ENCODE measurements around the gene CRELD2.

Gene CRELD2

DNA sequence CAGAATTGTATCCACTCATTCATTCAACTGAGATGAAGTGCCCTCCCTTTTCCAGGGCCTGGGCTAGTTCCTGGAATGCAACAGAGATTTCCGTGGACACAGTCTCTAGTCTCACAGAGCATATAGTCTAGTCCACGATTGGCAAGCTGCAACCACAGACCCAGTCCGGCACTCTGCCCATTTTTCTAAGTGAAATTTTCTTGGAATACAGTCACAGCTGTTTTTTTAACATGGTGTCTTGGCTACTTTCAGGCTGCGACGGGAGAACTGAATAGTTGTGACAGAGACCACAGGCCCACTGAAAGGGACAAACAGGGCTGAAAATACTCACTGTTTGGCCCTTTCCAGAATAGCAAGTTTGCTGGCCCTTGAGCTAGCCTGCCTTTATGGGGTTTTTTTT is 29.4 kb upstream of the CRELD2 start:
- DNase-seq, result no peak

DNA sequence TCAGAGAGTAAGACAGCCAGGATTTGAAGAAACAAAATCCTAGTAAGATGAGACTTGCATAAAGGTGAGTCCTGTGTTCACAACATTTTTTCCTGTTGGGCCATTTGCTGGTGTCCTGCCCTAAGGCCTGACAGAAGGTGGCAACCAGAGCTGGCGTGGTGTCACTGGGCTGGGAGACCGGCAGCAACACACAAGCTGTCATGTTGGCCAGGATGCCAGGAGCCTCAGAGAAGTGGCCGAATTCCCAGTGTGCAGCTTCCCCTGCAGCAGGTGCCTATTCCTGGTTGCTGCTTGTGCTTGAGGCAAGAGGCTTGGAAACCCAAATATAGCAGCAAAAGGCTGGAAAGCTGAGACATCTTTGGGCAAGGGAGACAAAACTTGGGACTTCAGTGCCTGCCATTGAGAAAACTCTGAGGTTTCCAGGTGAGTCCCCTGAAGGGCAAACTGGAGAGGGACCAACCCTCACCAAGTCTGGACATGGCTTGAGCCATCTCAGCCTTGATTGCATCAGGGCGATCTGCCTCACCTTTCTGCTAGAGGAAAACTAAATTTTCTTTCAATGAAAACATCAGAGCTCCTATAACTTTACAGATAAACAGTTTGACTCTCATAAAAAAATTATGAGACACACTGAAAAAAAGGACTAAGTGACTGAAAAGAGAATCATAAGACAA is 26.1 kb upstream of the CRELD2 start:
- DNase-seq, result no peak

DNA sequence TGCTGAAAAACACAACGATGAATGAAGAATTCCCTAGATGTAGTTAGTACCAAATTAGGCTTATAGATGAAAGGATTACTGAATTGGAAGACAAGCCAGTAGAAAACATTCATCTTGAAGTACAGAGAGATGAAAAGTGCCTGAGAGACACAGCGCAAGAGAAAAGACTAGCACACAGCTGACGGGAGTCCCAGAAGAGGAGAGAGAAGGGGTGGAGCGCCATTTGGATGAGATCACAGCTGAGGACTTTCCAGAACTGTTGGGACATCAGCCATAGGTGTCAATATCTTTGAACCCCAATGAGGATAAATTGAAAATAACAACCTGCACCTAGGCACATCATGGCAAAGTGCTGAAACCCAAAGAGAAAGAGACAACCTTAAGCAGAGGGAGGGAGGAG is 25.4 kb upstream of the CRELD2 start:
- no peak for DNase-seq

DNA sequence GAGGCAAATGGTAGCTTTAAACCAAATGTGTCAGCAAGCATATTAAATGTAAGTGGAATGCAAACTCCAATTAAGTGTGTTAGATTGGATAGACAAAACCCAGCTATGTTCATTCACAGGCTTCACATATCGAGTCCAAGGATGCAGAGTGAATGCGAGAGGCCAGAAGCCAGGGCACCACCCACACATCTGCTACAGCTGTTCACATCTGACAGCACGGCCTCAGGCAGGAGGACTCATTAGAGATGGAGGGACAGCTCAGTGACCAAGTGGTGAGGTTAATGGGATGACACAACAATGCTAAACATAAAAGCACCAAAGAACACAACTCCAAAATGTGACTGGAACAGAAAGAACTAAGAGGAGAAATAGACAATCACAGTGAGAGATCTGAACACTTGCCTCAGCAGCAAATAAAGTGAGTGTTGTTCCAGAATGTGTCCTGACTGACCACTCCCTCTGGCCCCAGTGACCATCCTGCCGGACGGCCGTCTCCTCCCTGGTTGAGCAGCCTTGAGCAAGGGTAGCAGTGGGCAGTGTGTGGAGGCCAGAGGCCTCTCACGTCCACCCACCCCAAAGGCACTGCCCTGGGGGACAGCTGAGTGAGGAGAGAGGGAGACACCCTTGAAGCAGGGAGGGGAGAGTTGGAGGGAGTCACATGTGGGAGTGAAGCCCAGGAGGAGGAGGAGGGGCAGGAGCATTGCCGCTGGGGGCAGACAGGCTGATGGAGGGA is 23.9 kb upstream of the CRELD2 start:
- no peak for DNase-seq

DNA sequence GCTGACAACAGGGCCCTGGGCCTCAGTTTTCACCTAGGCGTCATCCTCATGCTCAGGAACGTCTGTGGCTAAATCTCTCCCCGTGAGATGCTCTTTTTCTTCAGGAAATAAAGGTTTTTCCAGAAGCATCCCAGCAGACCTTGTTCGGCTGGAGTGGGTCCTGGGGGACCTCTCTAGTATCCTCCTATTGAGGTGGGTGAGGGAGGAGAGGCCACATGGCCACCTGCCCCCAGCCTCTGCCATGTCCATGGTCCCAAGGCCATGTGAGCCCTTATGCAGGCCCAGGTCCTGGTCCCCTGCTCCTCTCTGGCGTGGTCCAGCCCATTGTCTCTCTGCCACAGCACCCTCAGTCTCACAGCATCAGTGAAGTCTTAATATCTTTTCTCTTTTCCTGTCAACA is 22.2 kb upstream of the CRELD2 start:
- DNase-seq, result no peak

DNA sequence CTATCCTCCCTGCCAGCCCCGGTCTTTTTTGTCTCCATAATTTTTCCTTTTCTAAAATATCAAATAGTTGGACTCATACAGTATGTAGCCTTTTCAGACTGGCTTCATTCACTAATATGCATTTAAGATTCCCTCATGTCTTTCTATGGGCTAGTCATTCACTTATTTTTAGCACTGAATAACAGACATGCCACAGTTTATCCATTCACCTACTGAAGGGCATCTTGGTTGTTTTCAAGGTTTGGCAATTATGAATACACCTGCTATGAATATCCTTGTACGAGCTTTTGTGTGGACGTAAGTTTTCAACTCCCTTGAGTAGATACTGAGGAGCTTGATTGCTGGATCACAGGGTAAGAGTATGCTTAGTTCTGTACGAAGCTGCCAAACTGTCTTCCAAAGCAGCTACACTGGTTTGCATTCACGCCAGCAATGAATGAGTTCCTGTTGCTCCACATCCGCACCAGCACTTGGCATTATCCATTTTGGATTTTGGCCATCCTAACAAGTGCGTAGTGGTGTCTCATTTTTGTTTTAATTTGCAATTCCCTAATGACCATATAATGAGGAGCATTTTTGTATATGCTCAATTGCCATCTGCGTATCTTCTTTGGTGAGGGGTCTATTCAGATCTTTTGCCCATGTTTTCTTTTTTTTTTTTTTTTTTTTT is 21.3 kb upstream of the CRELD2 start:
- DNase-seq, result no peak

DNA sequence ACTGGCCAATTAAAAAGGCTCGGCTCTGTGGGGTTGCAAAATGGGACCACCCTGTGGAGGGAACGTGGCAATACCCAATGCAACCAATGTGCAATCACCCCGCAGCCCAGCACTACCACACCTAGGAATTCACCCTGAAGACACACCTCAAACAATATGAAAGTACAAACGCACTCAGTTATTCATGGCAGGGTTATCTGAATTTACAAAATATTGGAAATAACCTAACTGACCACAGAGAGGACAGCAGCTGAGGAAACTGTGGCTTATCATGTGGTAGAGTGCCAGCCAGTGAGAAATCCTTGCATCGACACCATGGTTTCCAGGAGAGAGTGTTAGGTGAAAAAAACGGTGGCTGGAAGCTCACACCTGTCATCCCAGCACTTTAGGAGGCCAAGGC is 18.9 kb upstream of the CRELD2 start:
- no peak for DNase-seq

DNA sequence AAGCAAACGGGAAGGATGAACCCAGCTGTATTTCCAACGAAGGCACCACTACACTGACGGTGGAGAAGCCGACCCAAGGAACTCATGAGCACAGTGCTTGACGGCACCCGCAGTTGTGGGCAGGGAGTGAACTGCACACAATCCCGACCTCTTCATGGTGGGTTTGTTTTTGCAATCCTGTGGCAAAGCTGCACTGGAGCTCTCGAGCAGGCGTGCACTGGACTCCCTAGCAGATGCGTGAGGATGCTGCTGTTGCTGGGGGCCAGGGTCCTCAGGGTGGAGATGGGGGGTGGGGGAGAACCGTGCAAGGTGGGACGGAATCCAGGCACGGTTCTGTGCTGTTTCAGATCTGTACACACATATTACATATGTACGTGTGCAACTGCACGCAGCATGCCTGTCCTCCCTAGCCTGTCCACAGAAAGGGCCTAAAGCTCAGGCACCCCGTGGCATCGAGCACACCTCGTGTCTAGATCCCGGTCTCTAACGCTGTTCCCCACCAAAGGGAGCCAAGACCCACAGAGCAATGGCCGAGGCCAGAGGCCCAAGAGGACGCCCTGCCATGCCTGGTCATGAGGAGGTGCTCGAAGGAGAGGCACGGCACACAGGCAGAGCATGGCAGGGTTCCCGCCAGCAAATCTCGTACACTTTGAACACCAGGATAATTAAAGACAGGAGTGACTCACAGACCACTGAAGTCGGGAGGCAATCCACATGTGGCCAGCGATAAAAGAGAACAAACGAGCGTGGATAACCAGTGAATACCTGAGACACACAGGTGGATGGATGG is 17.8 kb upstream of the CRELD2 start:
- DNase-seq, result no peak

DNA sequence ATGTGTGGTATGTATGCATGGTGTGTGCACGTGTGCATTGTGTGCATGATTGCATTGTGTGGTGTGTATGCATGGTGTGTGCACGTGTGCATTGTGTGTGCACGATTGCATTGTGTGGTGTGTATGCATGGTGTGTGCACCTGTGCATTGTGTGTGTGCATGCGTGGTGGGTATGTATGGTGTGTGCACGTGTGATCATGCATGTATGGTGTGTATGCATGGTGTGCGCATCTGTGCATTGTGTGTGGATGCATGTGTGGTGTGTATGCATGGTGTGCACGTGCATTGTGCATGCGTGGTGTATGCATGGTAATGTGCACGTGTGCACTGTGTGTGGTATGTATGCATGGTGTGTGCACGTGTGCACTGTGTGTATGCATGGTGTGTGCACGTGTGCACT is 17.0 kb upstream of the CRELD2 start:
- DNase-seq, result no peak

DNA sequence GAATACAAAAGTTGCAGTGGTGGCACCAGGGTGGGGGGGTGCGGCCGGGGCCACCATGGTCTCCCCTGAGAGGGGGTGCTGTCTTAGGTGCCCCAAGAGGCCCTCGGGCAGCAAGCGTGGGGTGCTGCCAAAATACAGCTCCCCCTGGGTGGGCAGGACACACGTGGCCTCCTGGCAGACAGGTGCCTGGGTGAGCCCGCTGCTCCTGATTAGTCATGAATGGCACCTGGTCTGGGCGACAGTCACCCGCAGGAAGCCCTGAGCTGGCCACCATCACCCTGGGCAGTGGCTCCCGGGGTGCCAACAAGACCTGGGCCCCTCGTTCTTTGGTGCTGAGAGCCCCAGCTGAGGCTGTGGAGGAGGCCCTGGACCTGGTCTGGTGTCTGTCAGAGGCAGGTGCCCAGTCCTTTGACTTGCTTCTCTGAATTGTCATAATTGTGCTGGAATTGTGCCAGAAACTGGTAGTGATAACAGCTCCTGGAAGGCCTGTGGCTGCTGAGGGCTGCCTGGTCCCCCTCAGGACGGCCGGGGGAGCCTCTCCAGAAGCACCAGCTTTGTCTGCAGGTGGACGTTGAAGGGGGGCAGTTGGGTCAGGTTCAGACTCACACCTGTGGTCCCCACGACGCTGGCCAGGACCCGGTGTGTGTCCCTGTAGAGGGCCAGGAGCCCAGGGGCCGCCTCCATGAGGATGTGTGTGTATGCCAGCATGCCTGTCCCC is 15.0 kb upstream of the CRELD2 start:
- no peak for DNase-seq

DNA sequence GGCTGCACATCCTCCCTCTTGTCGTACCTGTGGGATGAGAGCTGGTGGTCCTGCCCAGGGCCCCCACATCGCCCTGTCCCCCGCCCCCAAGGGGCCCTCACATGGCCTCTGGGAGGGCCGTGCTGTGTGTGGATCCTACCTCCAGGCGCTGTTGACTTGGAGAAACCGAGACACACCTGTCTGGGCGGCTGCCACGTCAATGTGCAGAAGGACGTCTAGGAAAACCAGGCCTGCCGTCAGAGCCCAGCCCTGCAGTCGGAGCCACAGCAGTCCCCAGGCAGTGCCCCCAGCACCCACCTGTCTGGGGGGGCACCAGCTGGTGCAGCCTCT is 14.4 kb upstream of the CRELD2 start:
- no peak for DNase-seq

DNA sequence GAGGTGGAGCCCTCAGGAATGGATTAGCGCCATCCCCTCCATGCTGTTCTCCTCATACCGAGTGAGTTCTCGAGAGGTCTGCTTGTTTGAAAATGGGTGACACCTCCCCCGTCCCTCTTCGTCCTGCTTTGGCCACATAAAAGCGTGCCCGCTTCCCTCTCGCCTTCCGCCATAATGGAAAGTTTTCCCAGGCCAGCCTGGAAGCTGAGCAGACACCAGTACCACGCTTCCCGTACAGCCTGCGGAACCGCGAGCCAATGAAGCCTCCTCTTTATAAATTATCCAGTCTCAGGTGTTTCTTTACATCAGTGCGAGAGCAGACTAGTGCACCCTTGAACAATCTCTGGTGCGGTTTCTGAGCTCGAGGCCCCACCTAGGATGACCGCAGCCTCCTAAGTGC is 13.0 kb upstream of the CRELD2 start:
- DNase-seq, result no peak

DNA sequence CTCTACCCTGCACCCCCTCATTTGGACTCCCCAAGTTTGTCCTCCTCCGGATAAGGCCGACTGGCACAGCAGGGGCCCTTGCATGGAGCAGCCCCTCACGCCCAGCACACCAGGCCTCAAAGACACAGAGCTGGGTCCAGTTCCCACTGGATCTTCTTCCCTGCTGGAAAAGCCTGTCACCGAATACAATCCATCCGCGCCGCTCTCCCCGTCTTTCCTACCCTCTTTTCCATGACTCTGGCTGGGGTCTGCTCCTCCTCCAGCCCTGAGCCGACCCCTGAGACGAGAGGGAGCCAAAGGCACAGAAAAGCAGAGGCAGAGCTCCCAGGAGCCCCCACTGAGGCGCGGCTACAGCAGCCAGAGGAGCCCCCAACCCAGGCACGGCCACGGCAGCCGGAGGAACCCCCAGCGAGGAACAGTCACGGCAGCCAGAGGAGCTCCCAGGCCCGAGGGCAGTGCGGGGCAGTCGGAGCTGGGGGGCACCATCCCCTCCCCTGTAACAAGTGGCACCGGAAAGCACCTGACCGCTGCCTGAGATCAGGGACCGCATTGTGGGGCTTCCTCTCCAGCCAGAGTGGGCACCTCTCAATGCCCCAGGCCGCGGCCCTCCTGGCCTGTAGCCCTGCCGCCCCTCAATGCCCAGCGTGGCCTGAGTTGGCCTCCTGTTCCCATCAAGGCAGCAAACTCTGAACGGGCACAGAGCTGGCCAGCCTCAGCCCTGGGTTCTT is 12.2 kb upstream of the CRELD2 start:
- DNase-seq, result no peak

DNA sequence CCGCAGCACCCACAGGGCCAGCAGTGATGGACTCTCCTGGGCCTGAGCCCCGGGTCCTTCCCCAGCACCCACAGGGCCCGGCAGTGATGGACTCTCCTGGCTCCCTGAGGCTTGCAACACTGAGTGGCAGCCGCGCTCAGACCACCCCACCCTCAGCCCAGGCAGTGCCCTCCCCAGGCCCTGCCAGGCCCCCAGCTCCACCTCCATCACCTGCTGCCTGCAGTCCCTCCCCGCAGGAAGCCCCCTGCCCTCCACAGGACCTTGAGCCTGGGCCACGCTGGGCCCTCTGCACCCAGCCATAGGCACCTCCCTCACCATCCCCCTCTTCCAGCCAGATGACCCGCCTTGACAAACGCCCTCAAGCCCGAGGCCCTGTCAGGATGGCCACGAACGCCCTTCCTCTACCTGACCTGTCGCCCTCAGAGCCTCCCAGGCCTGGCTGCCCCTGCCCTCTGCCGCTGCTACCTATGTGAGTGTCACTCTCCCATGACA is 11.6 kb upstream of the CRELD2 start:
- no peak for DNase-seq

DNA sequence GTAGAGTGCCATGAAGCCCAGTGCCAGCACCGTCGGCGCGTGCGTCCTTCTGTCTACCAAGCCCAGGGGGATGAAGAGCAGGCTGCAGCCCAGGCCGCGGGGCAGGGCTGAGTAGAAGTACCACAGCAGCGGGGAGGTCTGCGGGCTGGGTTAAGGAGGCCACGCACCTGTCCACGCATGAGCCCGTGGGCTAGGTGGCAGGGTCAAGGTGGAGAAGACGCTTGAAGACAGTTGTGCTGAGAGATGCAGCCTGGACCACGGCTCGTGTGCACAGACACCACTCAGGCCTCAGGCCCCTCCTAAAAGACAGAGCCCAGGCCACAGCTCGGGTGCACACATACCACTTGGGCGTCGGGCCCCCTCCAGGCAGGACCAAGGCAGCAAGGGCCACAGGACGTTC is 10.6 kb upstream of the CRELD2 start:
- no peak for DNase-seq

DNA sequence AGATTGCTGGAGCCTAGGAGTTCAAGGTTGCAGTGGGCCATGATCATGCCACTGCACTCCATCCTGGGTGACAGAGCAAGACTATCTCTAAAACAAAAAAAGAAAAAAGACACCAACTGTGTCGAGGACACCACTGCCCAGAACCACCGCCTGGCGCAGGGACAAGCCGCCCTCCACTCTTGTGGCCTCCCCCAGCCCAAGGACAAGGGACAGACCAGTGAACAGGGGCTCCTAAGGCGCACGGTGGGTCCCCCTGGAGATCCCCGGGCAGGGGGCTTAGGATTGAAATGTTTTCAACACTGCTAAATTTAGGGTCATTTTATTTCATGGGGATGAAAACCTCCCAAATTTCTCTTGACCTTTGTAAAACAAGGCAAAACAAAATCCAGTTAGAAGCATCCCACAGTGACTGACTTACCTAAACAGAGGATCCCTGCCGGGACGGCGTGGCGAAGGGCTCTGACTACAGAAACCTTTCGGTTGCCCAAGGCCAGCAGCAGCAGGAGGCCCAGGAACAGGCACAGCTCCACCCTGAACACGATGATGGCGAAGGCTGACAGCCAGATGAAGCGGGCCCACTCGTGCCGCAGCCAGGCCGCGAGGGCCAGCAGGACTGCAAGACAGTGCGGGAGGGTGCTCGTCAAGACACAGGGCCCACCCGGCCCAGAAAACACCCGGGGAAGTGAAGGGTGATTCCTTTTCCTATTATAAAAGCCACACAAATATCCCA is 8.8 kb upstream of the CRELD2 start:
- no peak for DNase-seq

DNA sequence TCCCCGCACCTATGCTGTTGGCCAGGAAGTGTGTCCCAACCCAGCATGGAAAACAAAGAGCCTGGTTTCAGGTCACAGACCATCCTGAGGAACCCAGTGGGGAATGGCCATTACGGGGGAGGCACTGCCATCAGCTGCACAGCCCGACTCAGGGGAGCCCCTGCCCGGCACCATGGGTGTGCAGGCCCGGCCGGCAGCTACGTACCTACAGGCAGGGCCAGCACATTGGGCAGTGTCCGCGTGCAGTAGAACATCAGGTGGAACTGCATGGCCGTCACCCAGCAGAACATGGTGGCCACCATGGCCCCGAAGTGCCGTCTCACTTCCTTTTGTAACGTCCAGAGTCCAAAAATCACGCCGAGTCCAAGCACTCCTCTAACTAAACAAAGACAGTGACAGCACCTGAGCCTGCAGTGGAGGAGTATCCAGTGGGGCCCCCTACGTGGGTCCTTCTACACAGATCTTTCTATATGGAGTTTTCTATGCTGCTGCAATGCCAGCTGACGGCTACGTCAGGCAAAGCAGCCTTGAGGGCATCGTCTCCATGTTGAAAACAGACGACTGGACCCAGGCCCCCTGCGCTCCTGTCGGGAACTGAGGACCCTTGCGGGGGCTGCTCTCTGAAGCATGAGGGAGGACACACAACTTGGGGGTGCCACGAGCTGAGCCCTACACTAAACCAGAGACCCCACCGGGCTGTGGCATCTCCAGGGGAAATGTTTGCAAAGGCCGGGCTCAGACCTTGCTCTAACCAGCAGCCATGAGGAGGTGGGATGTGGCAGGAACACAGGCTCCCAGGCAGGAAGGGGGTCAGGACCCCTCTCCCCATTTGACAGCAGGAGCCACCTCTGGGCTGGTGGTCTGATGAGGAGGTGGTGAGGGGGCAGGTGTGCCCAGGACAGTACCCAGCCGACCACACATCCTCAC is 7.9 kb upstream of the CRELD2 start:
- no peak for DNase-seq

DNA sequence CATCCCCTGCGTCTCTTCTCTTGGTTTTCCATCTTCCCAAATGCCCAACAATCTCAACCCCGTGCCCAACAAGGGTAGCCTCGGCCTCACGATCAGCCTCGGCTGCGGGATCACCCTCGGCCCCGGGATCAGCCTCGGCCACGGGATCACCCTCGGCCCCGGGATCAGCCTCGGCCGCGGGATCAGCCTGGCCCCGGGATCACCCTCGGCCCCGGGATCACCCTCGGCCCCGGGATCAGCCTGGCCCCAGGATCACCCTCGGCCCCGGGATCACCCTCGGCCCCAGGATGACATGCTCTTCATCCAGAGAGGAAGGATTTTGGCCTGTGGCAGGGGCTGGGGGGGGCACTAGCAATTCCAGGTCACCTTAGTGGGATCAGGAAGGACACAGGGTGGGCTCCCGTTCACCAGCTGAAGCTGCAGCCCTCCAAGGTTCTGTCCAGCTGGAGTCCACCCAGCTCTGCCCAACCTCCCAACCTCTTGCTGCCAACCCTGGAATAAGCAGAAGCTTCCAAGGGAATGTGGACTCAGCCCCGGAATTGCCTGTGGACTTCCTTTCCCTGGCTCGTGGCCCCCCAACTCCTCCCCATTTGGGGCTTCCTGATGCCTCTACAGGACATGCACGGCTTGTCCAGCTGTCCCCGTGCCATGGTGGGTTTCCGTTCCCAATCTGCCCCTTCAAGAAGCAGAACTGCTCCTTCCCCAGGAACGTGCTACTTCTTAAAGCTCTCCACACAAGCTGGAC is 6.4 kb upstream of the CRELD2 start:
- DNase-seq, result no peak

DNA sequence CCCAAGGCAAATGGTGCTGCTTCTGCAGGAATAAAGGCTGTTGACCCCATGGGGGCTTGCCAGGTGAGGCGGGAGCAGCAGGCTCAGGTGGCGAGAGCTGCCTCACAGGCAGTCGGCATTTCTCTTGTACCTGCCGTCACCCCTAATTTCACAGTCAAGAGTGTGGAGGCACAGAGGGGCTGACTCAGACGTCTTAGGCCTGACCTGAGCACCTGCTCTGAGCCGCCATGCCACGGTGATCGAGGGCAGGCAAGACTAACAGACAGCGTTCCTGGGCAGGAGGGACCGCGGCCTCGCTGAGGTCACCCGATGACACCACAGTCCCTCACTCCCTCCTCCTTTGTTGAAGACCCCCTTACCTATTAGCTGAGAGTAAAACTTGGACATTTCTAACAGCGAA is 5.4 kb upstream of the CRELD2 start:
- no peak for DNase-seq

DNA sequence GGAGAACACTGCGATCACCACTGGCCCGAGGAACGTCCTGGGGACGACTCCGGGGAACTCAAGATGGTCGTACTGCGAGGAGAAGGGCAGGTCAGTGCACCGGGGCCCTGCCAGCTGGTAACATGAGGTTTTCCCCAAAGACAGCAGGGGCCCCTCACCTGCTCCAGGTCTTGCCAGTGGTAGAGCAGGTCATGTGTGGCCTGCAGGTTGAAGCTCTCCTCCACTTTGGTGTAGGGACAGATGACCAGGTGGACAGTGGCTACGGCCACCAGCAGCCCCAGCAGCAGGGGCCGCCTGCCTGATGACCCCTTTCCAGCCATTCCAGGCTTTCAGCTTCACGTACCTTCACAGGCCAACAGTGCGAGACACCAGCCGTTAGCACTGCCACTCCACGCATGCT is 5.0 kb upstream of the CRELD2 start:
- DNase-seq, result no peak
